HepG2 (cell line): Measurements from ENCODE around the gene XRCC1.

ENCODE experiments used
- CEBPG ChIP-seq: IDR thresholded peaks from 2 replicates; pipeline ENCODE4 v1.6.1; 2016
- EP300 ChIP-seq, 3 experiments: sonication (generic) in 1 of 3; formaldehyde crosslinking in 1 of 3; IDR thresholded peaks; 2 replicates each; pipeline versions ENCODE4 v1.5.1 to v1.6.1; 2011 to 2020; ENCODE audit warnings: low read depth in 2 of 3, low read length in 2 of 3, borderline replicate concordance in 1 of 3, improper control_type of control experiment in 1 of 3, mild to moderate bottlenecking in 1 of 3, missing genetic modification reagents in 1 of 3, moderate library complexity in 1 of 3
- HOXA7 ChIP-seq: sonication (generic); formaldehyde crosslinking; IDR thresholded peaks from 2 replicates; pipeline ENCODE4 v1.8.1; 2022; ENCODE audit warnings: mild to moderate bottlenecking, missing genetic modification reagents, moderate library complexity
- POLR2A ChIP-seq, 2 experiments: IDR thresholded peaks; 2 replicates each; pipeline ENCODE4 v1.6.1; 2011; ENCODE audit warnings: low read depth in 2 of 2, low read length in 2 of 2, mild to moderate bottlenecking in 1 of 2, moderate library complexity in 1 of 2; ENCODE audit not compliant: insufficient read depth in 1 of 2
- RAD21 ChIP-seq: fragments of 450-650 bp; formaldehyde crosslinking; IDR thresholded peaks from 2 replicates; pipeline ENCODE4 v1.5.0; 2020; ENCODE audit warnings: mild to moderate bottlenecking
- ZC3H4 ChIP-seq: sonication (generic); formaldehyde crosslinking; IDR thresholded peaks from 2 replicates; pipeline ENCODE4 v1.4.0; 2020; ENCODE audit warnings: missing genetic modification reagents, borderline replicate concordance
- ZNF737 ChIP-seq: sonication (generic); formaldehyde crosslinking; IDR thresholded peaks from 2 replicates; pipeline ENCODE4 v1.5.0; 2020; ENCODE audit warnings: missing genetic modification reagents, mild to moderate bottlenecking, borderline replicate concordance
- TF ChIP-seq, protein P1 (sequence below): sonication (generic); formaldehyde crosslinking; IDR thresholded peaks from 2 replicates; pipeline ENCODE4 v1.4.0; 2020; ENCODE audit warnings: missing genetic modification reagents
- TF ChIP-seq, protein P2 (sequence below): sonication (generic); formaldehyde crosslinking; IDR thresholded peaks from 2 replicates; pipeline ENCODE4 v1.4.0; 2020; ENCODE audit warnings: missing genetic modification reagents, mild to moderate bottlenecking, borderline replicate concordance
- TF ChIP-seq, protein P3 (sequence below), 2 experiments: fragments of 450-650 bp in 1 of 2; sonication (generic) in 1 of 2; formaldehyde crosslinking; IDR thresholded peaks; 2 replicates each; pipeline versions ENCODE4 v1.5.0 to v1.8.0; 2020 to 2022; ENCODE audit warnings: mild to moderate bottlenecking in 1 of 2, missing genetic modification reagents in 1 of 2

DNA sequence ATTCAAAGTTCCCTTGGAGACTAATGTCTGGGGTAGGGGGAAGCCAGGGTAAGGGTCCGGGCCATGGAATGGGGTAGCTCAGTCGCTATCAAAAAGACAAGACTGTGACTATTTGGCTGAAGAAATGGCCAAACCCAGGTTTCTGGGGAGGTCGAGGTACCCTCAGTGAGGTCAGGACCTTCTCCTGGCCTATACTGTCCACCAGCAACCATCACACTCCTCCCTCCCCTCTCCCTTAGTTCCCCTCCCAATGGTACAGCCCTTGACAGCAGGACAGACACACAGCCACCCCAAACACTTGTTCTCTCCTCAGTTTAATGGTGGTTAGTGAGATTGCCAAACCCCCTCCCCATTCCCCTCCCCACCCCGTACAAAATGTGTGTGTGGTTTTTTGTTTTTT lies 46.7 kb upstream of the XRCC1 start:
- TF ChIP-seq, protein P1, sequence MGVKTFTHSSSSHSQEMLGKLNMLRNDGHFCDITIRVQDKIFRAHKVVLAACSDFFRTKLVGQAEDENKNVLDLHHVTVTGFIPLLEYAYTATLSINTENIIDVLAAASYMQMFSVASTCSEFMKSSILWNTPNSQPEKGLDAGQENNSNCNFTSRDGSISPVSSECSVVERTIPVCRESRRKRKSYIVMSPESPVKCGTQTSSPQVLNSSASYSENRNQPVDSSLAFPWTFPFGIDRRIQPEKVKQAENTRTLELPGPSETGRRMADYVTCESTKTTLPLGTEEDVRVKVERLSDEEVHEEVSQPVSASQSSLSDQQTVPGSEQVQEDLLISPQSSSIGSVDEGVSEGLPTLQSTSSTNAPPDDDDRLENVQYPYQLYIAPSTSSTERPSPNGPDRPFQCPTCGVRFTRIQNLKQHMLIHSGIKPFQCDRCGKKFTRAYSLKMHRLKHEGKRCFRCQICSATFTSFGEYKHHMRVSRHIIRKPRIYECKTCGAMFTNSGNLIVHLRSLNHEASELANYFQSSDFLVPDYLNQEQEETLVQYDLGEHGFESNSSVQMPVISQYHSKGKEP = no peak
- TF ChIP-seq, protein P2, sequence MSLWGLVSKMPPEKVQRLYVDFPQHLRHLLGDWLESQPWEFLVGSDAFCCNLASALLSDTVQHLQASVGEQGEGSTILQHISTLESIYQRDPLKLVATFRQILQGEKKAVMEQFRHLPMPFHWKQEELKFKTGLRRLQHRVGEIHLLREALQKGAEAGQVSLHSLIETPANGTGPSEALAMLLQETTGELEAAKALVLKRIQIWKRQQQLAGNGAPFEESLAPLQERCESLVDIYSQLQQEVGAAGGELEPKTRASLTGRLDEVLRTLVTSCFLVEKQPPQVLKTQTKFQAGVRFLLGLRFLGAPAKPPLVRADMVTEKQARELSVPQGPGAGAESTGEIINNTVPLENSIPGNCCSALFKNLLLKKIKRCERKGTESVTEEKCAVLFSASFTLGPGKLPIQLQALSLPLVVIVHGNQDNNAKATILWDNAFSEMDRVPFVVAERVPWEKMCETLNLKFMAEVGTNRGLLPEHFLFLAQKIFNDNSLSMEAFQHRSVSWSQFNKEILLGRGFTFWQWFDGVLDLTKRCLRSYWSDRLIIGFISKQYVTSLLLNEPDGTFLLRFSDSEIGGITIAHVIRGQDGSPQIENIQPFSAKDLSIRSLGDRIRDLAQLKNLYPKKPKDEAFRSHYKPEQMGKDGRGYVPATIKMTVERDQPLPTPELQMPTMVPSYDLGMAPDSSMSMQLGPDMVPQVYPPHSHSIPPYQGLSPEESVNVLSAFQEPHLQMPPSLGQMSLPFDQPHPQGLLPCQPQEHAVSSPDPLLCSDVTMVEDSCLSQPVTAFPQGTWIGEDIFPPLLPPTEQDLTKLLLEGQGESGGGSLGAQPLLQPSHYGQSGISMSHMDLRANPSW (CRISPR knock-in tag) = no peak
- TF ChIP-seq POLR2A (IDR thresholded peaks at IDR 0.05; ENCODE audit: insufficient read depth in 1 of 2, low read depth in 2 of 2, low read length in 2 of 2) (no peak), ZNF737 (CRISPR knock-in tag) (no peak), EP300 (IDR thresholded peaks at IDR 0.05; ENCODE audit: low read depth in 2 of 2, low read length in 2 of 2) (no peak), EP300 (CRISPR knock-in tag; IDR thresholded peaks at IDR 0.05; ENCODE audit: borderline replicate concordance) (no peak), HOXA7 (CRISPR knock-in tag) (no peak), CEBPG (CRISPR knock-in tag) (no peak), RAD21 (CRISPR knock-in tag) (no peak), ZC3H4 (CRISPR knock-in tag) (no peak)
- TF ChIP-seq, protein P3, sequence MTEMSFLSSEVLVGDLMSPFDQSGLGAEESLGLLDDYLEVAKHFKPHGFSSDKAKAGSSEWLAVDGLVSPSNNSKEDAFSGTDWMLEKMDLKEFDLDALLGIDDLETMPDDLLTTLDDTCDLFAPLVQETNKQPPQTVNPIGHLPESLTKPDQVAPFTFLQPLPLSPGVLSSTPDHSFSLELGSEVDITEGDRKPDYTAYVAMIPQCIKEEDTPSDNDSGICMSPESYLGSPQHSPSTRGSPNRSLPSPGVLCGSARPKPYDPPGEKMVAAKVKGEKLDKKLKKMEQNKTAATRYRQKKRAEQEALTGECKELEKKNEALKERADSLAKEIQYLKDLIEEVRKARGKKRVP (CRISPR knock-in tag; IDR thresholded peaks at IDR 0.05) = no peak
